ENCODE results near the gene CHAT. TPM values are rescaled to one million over a fixed set of nuclear protein-coding genes. Genes with fewer than 3 reads are reported as not detected.
A peak's percentile ranks its signal among the peaks of the same experiment; 100 is the strongest.

The CHAT gene
- polyA plus RNA-seq (not detected in 2 replicates), polyA minus RNA-seq (not detected in 2 replicates)

- Histone ChIP-seq H3K4me2 (ENCODE audit: low read length) (no peak within 1 kb of the TSS), H3K9me2 (ENCODE audit: insufficient read depth, low read length) (no peaks in the 10 kb centered on the region), H3K79me2 (replicated peaks; ENCODE audit: insufficient read depth, low read length) (no peaks in the 10 kb centered on the region), H3K27ac (ENCODE audit: low read length) (no peak within 1 kb of the TSS), H3K36me3 (ENCODE audit: insufficient read depth, low read length) (no peaks in the 10 kb centered on the region), H3K4me3 (ENCODE audit: low read length) (peak within 1 kb of the TSS; percentile 56), H2AFZ (ENCODE audit: low read depth, low read length) (no peak within 1 kb of the TSS), H3F3A (ENCODE audit: insufficient read depth, low read length, poor library complexity, severe bottlenecking) (no peaks in the 10 kb centered on the region), H3K9ac (ENCODE audit: low read length) (no peak within 1 kb of the TSS), H3K27me3 (ENCODE audit: insufficient read depth, low read depth, low read length) (peaks cover 90% of the 10 kb centered on the region), H3K9me3 (ENCODE audit: low read length) (no peaks in the 10 kb centered on the region), H4K20me1 (ENCODE audit: insufficient read depth) (no peaks in the 10 kb centered on the region)
- TF ChIP-seq RAD21 (conservative IDR thresholded peaks at IDR 0.05) (no peak), MXI1 (conservative IDR thresholded peaks at IDR 0.05; ENCODE audit: poor library complexity, severe bottlenecking) (no peak), POLR2AphosphoS5 (IDR thresholded peaks at IDR 0.05) (no peak), EZH2 (IDR thresholded peaks at IDR 0.05; ENCODE audit: borderline replicate concordance, insufficient read depth, low read length, poor library complexity, severe bottlenecking) (no peak), SMC3 (conservative IDR thresholded peaks at IDR 0.05; ENCODE audit: poor library complexity) (no peak), TAF1 (IDR thresholded peaks at IDR 0.05; ENCODE audit: low read depth) (no peak), EP300 (conservative IDR thresholded peaks at IDR 0.05; ENCODE audit: poor library complexity, severe bottlenecking) (no peak)
- TF ChIP-seq, protein P1, sequence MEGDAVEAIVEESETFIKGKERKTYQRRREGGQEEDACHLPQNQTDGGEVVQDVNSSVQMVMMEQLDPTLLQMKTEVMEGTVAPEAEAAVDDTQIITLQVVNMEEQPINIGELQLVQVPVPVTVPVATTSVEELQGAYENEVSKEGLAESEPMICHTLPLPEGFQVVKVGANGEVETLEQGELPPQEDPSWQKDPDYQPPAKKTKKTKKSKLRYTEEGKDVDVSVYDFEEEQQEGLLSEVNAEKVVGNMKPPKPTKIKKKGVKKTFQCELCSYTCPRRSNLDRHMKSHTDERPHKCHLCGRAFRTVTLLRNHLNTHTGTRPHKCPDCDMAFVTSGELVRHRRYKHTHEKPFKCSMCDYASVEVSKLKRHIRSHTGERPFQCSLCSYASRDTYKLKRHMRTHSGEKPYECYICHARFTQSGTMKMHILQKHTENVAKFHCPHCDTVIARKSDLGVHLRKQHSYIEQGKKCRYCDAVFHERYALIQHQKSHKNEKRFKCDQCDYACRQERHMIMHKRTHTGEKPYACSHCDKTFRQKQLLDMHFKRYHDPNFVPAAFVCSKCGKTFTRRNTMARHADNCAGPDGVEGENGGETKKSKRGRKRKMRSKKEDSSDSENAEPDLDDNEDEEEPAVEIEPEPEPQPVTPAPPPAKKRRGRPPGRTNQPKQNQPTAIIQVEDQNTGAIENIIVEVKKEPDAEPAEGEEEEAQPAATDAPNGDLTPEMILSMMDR (IDR thresholded peaks at IDR 0.05; ENCODE audit: poor library complexity, severe bottlenecking) = no peak
- TF ChIP-seq, protein P2, sequence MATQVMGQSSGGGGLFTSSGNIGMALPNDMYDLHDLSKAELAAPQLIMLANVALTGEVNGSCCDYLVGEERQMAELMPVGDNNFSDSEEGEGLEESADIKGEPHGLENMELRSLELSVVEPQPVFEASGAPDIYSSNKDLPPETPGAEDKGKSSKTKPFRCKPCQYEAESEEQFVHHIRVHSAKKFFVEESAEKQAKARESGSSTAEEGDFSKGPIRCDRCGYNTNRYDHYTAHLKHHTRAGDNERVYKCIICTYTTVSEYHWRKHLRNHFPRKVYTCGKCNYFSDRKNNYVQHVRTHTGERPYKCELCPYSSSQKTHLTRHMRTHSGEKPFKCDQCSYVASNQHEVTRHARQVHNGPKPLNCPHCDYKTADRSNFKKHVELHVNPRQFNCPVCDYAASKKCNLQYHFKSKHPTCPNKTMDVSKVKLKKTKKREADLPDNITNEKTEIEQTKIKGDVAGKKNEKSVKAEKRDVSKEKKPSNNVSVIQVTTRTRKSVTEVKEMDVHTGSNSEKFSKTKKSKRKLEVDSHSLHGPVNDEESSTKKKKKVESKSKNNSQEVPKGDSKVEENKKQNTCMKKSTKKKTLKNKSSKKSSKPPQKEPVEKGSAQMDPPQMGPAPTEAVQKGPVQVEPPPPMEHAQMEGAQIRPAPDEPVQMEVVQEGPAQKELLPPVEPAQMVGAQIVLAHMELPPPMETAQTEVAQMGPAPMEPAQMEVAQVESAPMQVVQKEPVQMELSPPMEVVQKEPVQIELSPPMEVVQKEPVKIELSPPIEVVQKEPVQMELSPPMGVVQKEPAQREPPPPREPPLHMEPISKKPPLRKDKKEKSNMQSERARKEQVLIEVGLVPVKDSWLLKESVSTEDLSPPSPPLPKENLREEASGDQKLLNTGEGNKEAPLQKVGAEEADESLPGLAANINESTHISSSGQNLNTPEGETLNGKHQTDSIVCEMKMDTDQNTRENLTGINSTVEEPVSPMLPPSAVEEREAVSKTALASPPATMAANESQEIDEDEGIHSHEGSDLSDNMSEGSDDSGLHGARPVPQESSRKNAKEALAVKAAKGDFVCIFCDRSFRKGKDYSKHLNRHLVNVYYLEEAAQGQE (IDR thresholded peaks at IDR 0.05; ENCODE audit: borderline replicate concordance) = no peak
These were observed at the start of gene CHAT for GRCh38 chr10:49613882-49614241. CHAT (plus strand) TSS chr10:49614037; CDS start chr10:49614190, 153 bp downstream.

DNA sequence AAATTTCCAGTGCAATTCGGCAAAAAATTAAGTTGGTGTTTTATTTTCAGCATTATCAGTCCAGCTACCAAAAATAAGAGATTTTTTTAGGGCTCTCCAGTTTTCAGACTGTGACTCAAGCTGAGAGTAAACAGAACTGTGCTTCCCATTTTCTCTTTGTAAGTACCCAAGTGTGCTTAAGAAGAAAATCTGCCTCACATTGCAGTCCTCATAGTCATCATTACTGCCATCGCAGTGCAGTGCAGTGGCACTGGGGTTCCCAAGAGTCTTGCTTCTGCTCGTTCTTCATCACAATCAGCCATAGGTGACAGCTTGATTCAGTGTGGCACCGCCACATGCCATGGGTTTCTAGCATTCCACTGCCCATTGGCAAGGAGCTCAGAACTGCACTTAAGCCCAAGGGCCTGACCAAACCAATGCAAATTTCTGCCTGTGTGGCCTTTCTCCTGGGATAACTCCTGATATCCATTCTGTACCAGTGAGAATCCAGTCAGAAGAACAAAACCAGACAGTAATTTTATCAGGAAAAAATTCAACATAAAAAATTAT, 49.3 kb upstream of the CHAT start:
- H3K9me3 ChIP-seq (ENCODE audit: low read length) = no peaks in the 10 kb centered on the region
- no peaks in the 10 kb centered on the region for H3F3A ChIP-seq (ENCODE audit: insufficient read depth, low read length, poor library complexity, severe bottlenecking)
- H3K9ac ChIP-seq (ENCODE audit: low read length) = no peak overlapping the region
- H2AFZ ChIP-seq (ENCODE audit: low read depth, low read length) = no peak overlapping the region
- no peaks in the 10 kb centered on the region for H3K79me2 ChIP-seq (replicated peaks; ENCODE audit: insufficient read depth, low read length)
- H3K9me2 ChIP-seq (ENCODE audit: insufficient read depth, low read length) = no peaks in the 10 kb centered on the region
- H3K27me3 ChIP-seq (ENCODE audit: insufficient read depth, low read depth, low read length) = no peaks in the 10 kb centered on the region
- H3K36me3 ChIP-seq (ENCODE audit: insufficient read depth, low read length) = no peaks in the 10 kb centered on the region
- no peak overlapping the region for H3K4me2 ChIP-seq (ENCODE audit: low read length)
- TF ChIP-seq, protein P1 (IDR thresholded peaks at IDR 0.05; ENCODE audit: poor library complexity, severe bottlenecking) = no peak
- TF ChIP-seq EP300 (conservative IDR thresholded peaks at IDR 0.05; ENCODE audit: poor library complexity, severe bottlenecking) (no peak), RAD21 (conservative IDR thresholded peaks at IDR 0.05) (no peak), TAF1 (IDR thresholded peaks at IDR 0.05; ENCODE audit: low read depth) (no peak), MXI1 (conservative IDR thresholded peaks at IDR 0.05; ENCODE audit: poor library complexity, severe bottlenecking) (no peak), POLR2AphosphoS5 (IDR thresholded peaks at IDR 0.05) (no peak), SMC3 (conservative IDR thresholded peaks at IDR 0.05; ENCODE audit: poor library complexity) (no peak), EZH2 (IDR thresholded peaks at IDR 0.05; ENCODE audit: borderline replicate concordance, insufficient read depth, low read length, poor library complexity, severe bottlenecking) (no peak)
- TF ChIP-seq, protein P2 (IDR thresholded peaks at IDR 0.05; ENCODE audit: borderline replicate concordance) = no peak
- H3K27ac ChIP-seq (ENCODE audit: low read length) = no peak overlapping the region
- no peak overlapping the region for H3K4me3 ChIP-seq (ENCODE audit: low read length)
- no peaks in the 10 kb centered on the region for H4K20me1 ChIP-seq (ENCODE audit: insufficient read depth)

All from neural cell (in vitro differentiated cells).